Keratinocyte (primary cell): Measurements from ENCODE around the gene ADAM12. TPM values are rescaled to one million over a fixed set of nuclear protein-coding genes. Genes with fewer than 3 reads are reported as not detected.

Experiments used
- DNase-seq: peaks from one replicate; pipeline ENCODE4 v3.0.0-alpha.2; 2011; ENCODE audit warnings: low read depth, missing footprints, low spot score
- FAIRE-seq: peaks from 2 replicates; lab custom pipeline; 2011; peaks lifted over from hg19 to GRCh38; lab: Jason Lieb, UNC
- H2AFZ ChIP-seq: 2 replicates; pipeline ENCODE4 v1.6.0; 2012; ENCODE audit warnings: low read length, control low read depth, inconsistent platforms; ENCODE audit not compliant: control insufficient read depth
- H3K27ac ChIP-seq: 2 replicates; pipeline ENCODE4 v1.5.1; 2011; ENCODE audit warnings: low read length; ENCODE audit not compliant: control insufficient read depth, insufficient read depth
- H3K27me3 ChIP-seq: 3 replicates; pipeline ENCODE4 v1.6.0; 2011; ENCODE audit warnings: low read length; ENCODE audit not compliant: control insufficient read depth, insufficient read depth; ENCODE audit errors: extremely low read depth
- H3K36me3 ChIP-seq, 2 experiments: 2 replicates in 1 of 2; 3 replicates in 1 of 2; pipeline ENCODE4 v1.5.1; 2011; ENCODE audit warnings: low read length in 2 of 2, mild to moderate bottlenecking in 1 of 2; ENCODE audit not compliant: control insufficient read depth in 2 of 2, insufficient read depth in 2 of 2; ENCODE audit errors: extremely low read depth in 1 of 2
- H3K4me1 ChIP-seq: 3 replicates; pipeline ENCODE4 v1.5.1; 2011; ENCODE audit warnings: low read length; ENCODE audit not compliant: control insufficient read depth, insufficient read depth; ENCODE audit errors: extremely low read depth
- H3K4me2 ChIP-seq: 3 replicates; pipeline ENCODE4 v1.6.0; 2011; ENCODE audit warnings: low read depth, low read length; ENCODE audit not compliant: control insufficient read depth, insufficient read depth; ENCODE audit errors: extremely low read depth
- H3K4me3 ChIP-seq, 3 experiments: fragments of 200-600 bp in 1 of 3; sonication (generic) in 1 of 3; 2 replicates in 2 of 3; 3 replicates in 1 of 3; pipeline ENCODE4 v1.5.1; 2011 to 2016; ENCODE audit warnings: low read length in 3 of 3, mild to moderate bottlenecking in 3 of 3, control low read depth in 2 of 3, inconsistent platforms in 1 of 3, low read depth in 1 of 3, mixed read lengths in 1 of 3, mixed run types in 1 of 3, moderate library complexity in 1 of 3; ENCODE audit not compliant: control insufficient read depth in 2 of 3, insufficient read depth in 2 of 3; ENCODE audit errors: extremely low read depth in 1 of 3
- H3K79me2 ChIP-seq: 2 replicates; pipeline ENCODE4 v1.6.0; 2012; ENCODE audit warnings: low read length; ENCODE audit not compliant: control insufficient read depth, insufficient read depth
- H3K9ac ChIP-seq: 3 replicates; pipeline ENCODE4 v1.6.0; 2011; ENCODE audit warnings: low read length; ENCODE audit not compliant: control insufficient read depth, insufficient read depth; ENCODE audit errors: extremely low read depth
- H3K9me1 ChIP-seq: 3 replicates; pipeline ENCODE4 v1.6.0; 2011; ENCODE audit warnings: low read length; ENCODE audit not compliant: control insufficient read depth, insufficient read depth; ENCODE audit errors: extremely low read depth
- H3K9me3 ChIP-seq: 2 replicates; pipeline ENCODE4 v1.5.1; 2012; ENCODE audit warnings: low read depth, low read length; ENCODE audit not compliant: control insufficient read depth
- H4K20me1 ChIP-seq: 3 replicates; pipeline ENCODE4 v1.6.0; 2011; ENCODE audit warnings: low read length; ENCODE audit not compliant: control insufficient read depth, insufficient read depth; ENCODE audit errors: extremely low read depth
- CTCF ChIP-seq, 3 experiments: IDR thresholded peaks in 1 of 3; conservative IDR thresholded peaks in 1 of 3; optimal IDR thresholded peaks in 1 of 3; 2 replicates in 2 of 3; 3 replicates in 1 of 3; pipeline versions ENCODE3 to v1.5.1; 2011; ENCODE audit warnings: low read length in 3 of 3, mild to moderate bottlenecking in 3 of 3, moderate library complexity in 2 of 3, control low read depth in 1 of 3, inconsistent platforms in 1 of 3; ENCODE audit not compliant: insufficient read depth in 2 of 3; ENCODE audit errors: extremely low read depth in 1 of 3
- EZH2 ChIP-seq: IDR thresholded peaks from one replicate; pipeline ENCODE4 v1.6.1; 2012; ENCODE audit warnings: inconsistent platforms, mild to moderate bottlenecking, low read length, moderate library complexity
- dilution Hi-C: fragments of 300-500 bp; cut with MboI; formaldehyde crosslinking; loops from one replicate; pipeline ENCODE4 v1.7.0; 2020; ENCODE audit warnings: low sequenced_read_pairs; ENCODE audit not compliant: extremely low pct_ligation_motif_present
- polyA plus RNA-seq, 5 experiments: library from polyadenylated mRNA; depleted of rRNA in 3 of 5; stranded (reverse) in 3 of 5; stranded (forward) in 1 of 5; unstranded in 1 of 5; fragments of >200 nt; gene quantifications; 1 replicate in 1 of 5; 2 replicates in 3 of 5; 3 replicates in 1 of 5; pipeline versions ENCODE4 v1.2.1 to v1.2.3, GENCODE V29; 2011 to 2012; ENCODE audit warnings: missing spikeins in 2 of 5, low read depth in 1 of 5, low replicate concordance in 1 of 5

Gene ADAM12
- polyA plus RNA-seq, 1 donor (not counting 4 experiments of a cell fraction or from before 2014, with no cell fraction given) = 0.07 TPM

GRCh38 chr10:126046831-126047230, 341.4 kb downstream of the ADAM12 start:
- Histone ChIP-seq H3K9ac (no peak overlapping the region), H3K9me1 (no peaks in the 10 kb centered on the region), H2AFZ (no peak overlapping the region), H3K4me3 (no peak overlapping the region), H3K9me3 (no peaks in the 10 kb centered on the region), H3K27ac (no peak overlapping the region), H3K36me3 (no peaks in the 10 kb centered on the region), H3K79me2 (no peaks in the 10 kb centered on the region), H4K20me1 (no peaks in the 10 kb centered on the region), H3K4me1 (peaks cover 6% of the 10 kb centered on the region), H3K4me2 (no peak overlapping the region), H3K27me3 (no peaks in the 10 kb centered on the region)
- DNase-seq = no peak
- dilution Hi-C loops = no loop called here
- FAIRE-seq = no peak
- TF ChIP-seq EZH2 = no peak
- TF ChIP-seq CTCF (optimal IDR thresholded peaks at IDR 0.05 in 1 of 3, IDR thresholded peaks at IDR 0.05 in 1 of 3, conservative IDR thresholded peaks at IDR 0.05 in 1 of 3; ENCODE audit: extremely low read depth in 1 of 3, insufficient read depth in 2 of 3, low read length in 3 of 3) = no peak

GRCh38 chr10:126045861-126046260, 342.4 kb downstream of the ADAM12 start:
- no peak overlapping the region for H2AFZ ChIP-seq
- dilution Hi-C loops = no loop called here
- peaks cover 6% of the 10 kb centered on the region for H3K4me1 ChIP-seq

More at GRCh38 chr10:126045861-126046260, 342.4 kb downstream of the ADAM12 start:
- no peaks in the 10 kb centered on the region for H3K27me3 ChIP-seq
- no peak for DNase-seq
- no peak for TF ChIP-seq CTCF (optimal IDR thresholded peaks at IDR 0.05 in 1 of 3, IDR thresholded peaks at IDR 0.05 in 1 of 3, conservative IDR thresholded peaks at IDR 0.05 in 1 of 3; ENCODE audit: extremely low read depth in 1 of 3, insufficient read depth in 2 of 3, low read length in 3 of 3)
- no peak for TF ChIP-seq EZH2
- no peaks in the 10 kb centered on the region for H4K20me1 ChIP-seq
- H3K36me3 ChIP-seq = no peaks in the 10 kb centered on the region
- H3K9me3 ChIP-seq = no peaks in the 10 kb centered on the region
- no peak overlapping the region for H3K27ac ChIP-seq
- no peak for FAIRE-seq
- H3K4me3 ChIP-seq = no peak overlapping the region
- no peaks in the 10 kb centered on the region for H3K79me2 ChIP-seq
- H3K9me1 ChIP-seq = no peaks in the 10 kb centered on the region
- no peak overlapping the region for H3K9ac ChIP-seq
- H3K4me2 ChIP-seq = no peak overlapping the region
